Transverse colon (tissue), 4 donors: ENCODE results near the gene BTRC. TPM values are rescaled to one million over a fixed set of nuclear protein-coding genes. Genes with fewer than 3 reads are reported as not detected.

ENCODE experiments used
- DNase-seq: peaks from one replicate; pipeline ENCODE4 v3.0.0-alpha.2; 2019
- H3K27ac ChIP-seq, 4 donors: fragments of 200-600 bp; sonication (generic); 2 replicates each; pipeline ENCODE4 v1.5.1; 2016 to 2018; ENCODE audit warnings: inconsistent platforms in 4 of 4
- H3K27me3 ChIP-seq: fragments of 200-600 bp; sonication (generic); 2 replicates; pipeline ENCODE4 v1.5.1; 2017; ENCODE audit warnings: inconsistent platforms
- H3K36me3 ChIP-seq, 4 donors: fragments of 200-600 bp; sonication (generic); 2 replicates each; pipeline ENCODE4 v1.5.1; 2017 to 2019; ENCODE audit warnings: inconsistent platforms in 4 of 4
- H3K4me1 ChIP-seq, 4 donors: fragments of 200-600 bp; sonication (generic); 2 replicates each; pipeline ENCODE4 v1.5.1; 2017 to 2020; ENCODE audit warnings: inconsistent platforms in 4 of 4
- H3K4me3 ChIP-seq, 4 donors: fragments of 200-600 bp; sonication (generic); 1 replicate in 1 of 4; 2 replicates in 3 of 4; pipeline versions ENCODE4 v1.5.1 to v1.6.1; 2017 to 2019; ENCODE audit warnings: inconsistent platforms in 4 of 4
- H3K9me3 ChIP-seq, 2 donors: fragments of 200-600 bp; sonication (generic); 2 replicates each; pipeline ENCODE4 v1.5.1; 2017 to 2019; ENCODE audit warnings: inconsistent platforms in 2 of 2
- EP300 ChIP-seq: sonication (generic); formaldehyde crosslinking; IDR thresholded peaks from one replicate; pipeline ENCODE4 v1.6.1; 2017; ENCODE audit warnings: antibody characterized with exemption, low read depth
- POLR2A ChIP-seq: fragments of 450-650 bp; IDR thresholded peaks from one replicate; pipeline ENCODE4 v1.6.1; 2016; ENCODE audit warnings: antibody characterized with exemption, mild to moderate bottlenecking, moderate library complexity
- POLR2AphosphoS5 ChIP-seq, 3 donors: sonication (generic); formaldehyde crosslinking; IDR thresholded peaks; one replicate each; pipeline ENCODE4 v1.6.1; 2016; ENCODE audit warnings: antibody characterized with exemption in 3 of 3
- WGBS, 2 donors: methylation state at CpG; one replicate each; pipeline ENCODE4 v1.1.5; 2018; ENCODE audit warnings: low coverage in 1 of 2; 5-methylcytosine and 5-hydroxymethylcytosine counted together
- in situ Hi-C, 4 donors: fragments of 200-750 bp; cut with MboI; loops; one replicate each; pipeline versions ENCODE4 v1.15.0 to v1.15.1; 2017; ENCODE audit warnings: low sequenced_read_pairs in 3 of 4, low pct_ligation_motif_present in 1 of 4, low pct_unique_long_range_greater_than_20kb in 1 of 4
- intact Hi-C: fragments of 100-400 bp; cut with DNase I; formaldehyde crosslinking; loops from one replicate; pipeline ENCODE4 v1.15.1; 2023; ENCODE audit warnings: low total_unique reads
- total RNA-seq, 4 donors: library from RNA; depleted of rRNA; stranded (reverse); fragments of >200 nt; gene quantifications; one replicate each; pipeline ENCODE4 v1.1.0, GENCODE V29; 2016
- TF ChIP-seq, protein P1 (sequence below), 5 experiments: fragments of 200-600 bp in 3 of 5; fragments of 450-650 bp in 2 of 5; sonication (generic) in 3 of 5; IDR thresholded peaks; 1 replicate in 2 of 5; 2 replicates in 3 of 5; pipeline ENCODE4 v1.5.1; 2016 to 2017; ENCODE audit warnings: antibody characterized with exemption in 5 of 5, inconsistent platforms in 3 of 5, mild to moderate bottlenecking in 2 of 5, moderate library complexity in 1 of 5

The BTRC gene
- total RNA-seq, 4 donors from 2014 or later, result 8.6 to 195 (median 32.0) TPM

GRCh38 chr10:101504438-101504837, 150.5 kb downstream of the BTRC start:
- no peak overlapping the region for H3K4me3 ChIP-seq
- H3K27ac ChIP-seq, result no peak overlapping the region
- TF ChIP-seq, protein P1, sequence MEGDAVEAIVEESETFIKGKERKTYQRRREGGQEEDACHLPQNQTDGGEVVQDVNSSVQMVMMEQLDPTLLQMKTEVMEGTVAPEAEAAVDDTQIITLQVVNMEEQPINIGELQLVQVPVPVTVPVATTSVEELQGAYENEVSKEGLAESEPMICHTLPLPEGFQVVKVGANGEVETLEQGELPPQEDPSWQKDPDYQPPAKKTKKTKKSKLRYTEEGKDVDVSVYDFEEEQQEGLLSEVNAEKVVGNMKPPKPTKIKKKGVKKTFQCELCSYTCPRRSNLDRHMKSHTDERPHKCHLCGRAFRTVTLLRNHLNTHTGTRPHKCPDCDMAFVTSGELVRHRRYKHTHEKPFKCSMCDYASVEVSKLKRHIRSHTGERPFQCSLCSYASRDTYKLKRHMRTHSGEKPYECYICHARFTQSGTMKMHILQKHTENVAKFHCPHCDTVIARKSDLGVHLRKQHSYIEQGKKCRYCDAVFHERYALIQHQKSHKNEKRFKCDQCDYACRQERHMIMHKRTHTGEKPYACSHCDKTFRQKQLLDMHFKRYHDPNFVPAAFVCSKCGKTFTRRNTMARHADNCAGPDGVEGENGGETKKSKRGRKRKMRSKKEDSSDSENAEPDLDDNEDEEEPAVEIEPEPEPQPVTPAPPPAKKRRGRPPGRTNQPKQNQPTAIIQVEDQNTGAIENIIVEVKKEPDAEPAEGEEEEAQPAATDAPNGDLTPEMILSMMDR (IDR thresholded peaks at IDR 0.05), result no peak
- TF ChIP-seq EP300 (no peak), POLR2A (no peak), POLR2AphosphoS5 (IDR thresholded peaks at IDR 0.05) (no peak)
- no peaks in the 10 kb centered on the region for H3K9me3 ChIP-seq
- WGBS, 2 donors, result 94 to 100% methylated on average over 1 of the region's 2 CpGs
- H3K27me3 ChIP-seq, result no peaks in the 10 kb centered on the region
- DNase-seq, result no peak
- no peaks in the 10 kb centered on the region for H3K36me3 ChIP-seq
- in situ Hi-C loops (no loop called here), intact Hi-C loops (no loop called here)
- H3K4me1 ChIP-seq, result no peaks in the 10 kb centered on the region

DNA sequence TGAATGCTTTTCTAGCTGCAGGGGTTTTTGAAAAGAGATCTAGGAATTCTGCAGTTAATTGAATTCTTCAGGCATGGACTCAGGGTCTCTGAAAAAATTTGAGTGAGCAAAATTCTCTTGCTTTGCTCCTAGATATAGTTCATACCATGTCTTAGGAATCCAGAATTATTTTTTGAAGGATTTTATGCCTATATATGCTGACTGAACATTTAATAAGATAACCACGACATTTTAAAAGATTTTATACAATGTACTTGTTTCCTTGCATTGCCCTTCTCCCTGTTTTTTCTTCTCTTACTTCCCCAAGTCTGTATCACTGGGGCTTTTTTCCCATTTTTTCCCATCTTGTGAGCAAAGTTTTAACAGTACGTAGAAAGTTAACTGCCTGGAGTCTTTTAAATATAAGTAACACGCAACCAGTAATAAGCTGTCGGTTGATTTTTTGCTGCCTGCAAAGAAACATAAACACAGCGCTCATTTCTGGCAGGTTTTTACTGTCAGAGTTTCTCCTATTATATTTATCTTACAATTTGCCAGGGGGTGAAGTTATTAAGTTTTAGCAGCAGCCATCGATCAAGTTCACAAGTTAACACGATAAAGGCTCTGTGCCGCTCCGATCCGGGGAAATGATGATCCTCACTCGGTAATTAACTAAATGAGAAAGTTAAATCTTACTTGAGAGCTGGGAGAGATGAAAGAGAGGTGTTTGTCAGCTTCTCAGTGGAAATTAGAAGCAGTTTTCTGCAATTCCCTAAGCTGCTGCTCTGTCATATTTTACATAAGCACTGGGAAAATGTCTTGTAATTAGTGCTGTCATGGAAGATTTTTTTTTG, 153.1 kb downstream of the BTRC start:
- H3K27me3 ChIP-seq, result no peaks in the 10 kb centered on the region
- intact Hi-C loops (no loop called here), in situ Hi-C loops (no loop called here)
- TF ChIP-seq POLR2A (no peak), POLR2AphosphoS5 (IDR thresholded peaks at IDR 0.05) (no peak), EP300 (no peak)
- TF ChIP-seq, protein P1 (IDR thresholded peaks at IDR 0.05), result no peak
- WGBS, 2 donors, result 87 to 88% methylated on average over 8 to 11 of the region's 11 CpGs
- H3K36me3 ChIP-seq, result no peaks in the 10 kb centered on the region
- no peaks in the 10 kb centered on the region for H3K4me1 ChIP-seq
- no peak for DNase-seq
- no peak overlapping the region for H3K27ac ChIP-seq
- no peaks in the 10 kb centered on the region for H3K9me3 ChIP-seq
- H3K4me3 ChIP-seq, result no peak overlapping the region

- intact Hi-C loops, result no loop called here
- Histone ChIP-seq H3K36me3 (no peaks in the 10 kb centered on the region), H3K9me3 (no peaks in the 10 kb centered on the region), H3K4me3 (no peak overlapping the region), H3K27me3 (no peaks in the 10 kb centered on the region), H3K4me1 (no peaks in the 10 kb centered on the region), H3K27ac (no peak overlapping the region)
- TF ChIP-seq POLR2A, result no peak
- no peak for TF ChIP-seq EP300
- no peak for TF ChIP-seq POLR2AphosphoS5 (IDR thresholded peaks at IDR 0.05)
- TF ChIP-seq, protein P1 (IDR thresholded peaks at IDR 0.05), result no peak
- DNase-seq, result no peak
- in situ Hi-C loops, result no loop called here
Measured at GRCh38 chr10:101507828-101508227, 153.9 kb downstream of the BTRC start.

DNA sequence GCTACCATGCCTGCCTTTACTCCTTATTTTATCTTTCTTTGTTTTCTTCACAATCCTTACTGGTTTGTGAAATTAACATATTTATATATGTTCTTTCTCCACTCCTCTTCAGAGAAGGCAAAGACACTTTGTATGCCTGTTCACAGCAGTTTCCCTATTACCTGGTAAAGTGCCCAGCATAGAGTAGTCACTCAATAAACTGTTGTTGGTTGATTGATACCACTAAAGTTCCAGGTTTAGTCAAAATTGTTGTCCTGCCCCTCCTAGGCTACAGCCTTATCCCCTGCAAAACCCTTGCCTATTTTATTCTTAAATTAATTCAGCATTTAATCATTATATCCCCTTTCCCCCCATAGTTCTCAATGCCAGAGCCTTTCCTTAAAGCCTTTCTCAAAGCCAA, 158.0 kb downstream of the BTRC start:
- Histone ChIP-seq H3K27me3 (no peaks in the 10 kb centered on the region), H3K36me3 (no peaks in the 10 kb centered on the region), H3K4me1 (no peaks in the 10 kb centered on the region), H3K4me3 (no peak overlapping the region), H3K27ac (no peak overlapping the region), H3K9me3 (no peaks in the 10 kb centered on the region)
- TF ChIP-seq POLR2A, result no peak
- no peak for TF ChIP-seq POLR2AphosphoS5 (IDR thresholded peaks at IDR 0.05)
- TF ChIP-seq, protein P1 (IDR thresholded peaks at IDR 0.05), result no peak
- TF ChIP-seq EP300, result no peak
- in situ Hi-C loops, result no loop called here
- DNase-seq, result no peak
- intact Hi-C loops, result no loop called here
